ENCODE results near the gene ASB18. TPM values are rescaled to one million over a fixed set of nuclear protein-coding genes. Genes with fewer than 3 reads are reported as not detected.

Gene ASB18
- total and polyA plus RNA-seq, 2 donors (not counting 3 experiments of a cell fraction or from before 2014, with no cell fraction given): not detected

- Histone ChIP-seq H3K4me1 (ENCODE audit: control insufficient read depth, extremely low read depth, insufficient read depth, low read length) (no peaks in the 10 kb centered on the region), H4K20me1 (replicated peaks; ENCODE audit: control insufficient read depth, extremely low read depth, insufficient read depth, low read length) (no peaks in the 10 kb centered on the region), H3K27ac (ENCODE audit: insufficient read depth, low read depth, low read length) (no peak overlapping the region), H3K9me1 (replicated peaks; ENCODE audit: control insufficient read depth, extremely low read depth, insufficient read depth, low read length) (no peaks in the 10 kb centered on the region), H3K9me3 (replicated peaks; ENCODE audit: control insufficient read depth, insufficient read depth, low read length) (no peaks in the 10 kb centered on the region), H3K4me3 (replicated peaks in 1 of 3; ENCODE audit: insufficient read depth in 1 of 3, low read depth in 1 of 3, low read length in 3 of 3) (no peak overlapping the region), H3K9ac (replicated peaks; ENCODE audit: extremely low read depth, insufficient read depth, low read length) (no peak overlapping the region), H3K36me3 (ENCODE audit: control insufficient read depth in 2 of 2, extremely low read depth in 1 of 2, insufficient read depth in 2 of 2, low read length in 2 of 2) (no peaks in the 10 kb centered on the region), H2AFZ (ENCODE audit: low read depth, low read length) (no peak overlapping the region), H3K27me3 (ENCODE audit: control insufficient read depth in 2 of 2, insufficient read depth in 2 of 2, low read length in 2 of 2) (no peaks in the 10 kb centered on the region), H3K4me2 (ENCODE audit: insufficient read depth, low read length) (no peak overlapping the region), H3K79me2 (ENCODE audit: control insufficient read depth, insufficient read depth, low read length) (no peaks in the 10 kb centered on the region)
- DNase-seq (ENCODE audit: low read depth, low spot score): no peak
- TF ChIP-seq GATA2 (IDR thresholded peaks at IDR 0.05; ENCODE audit: insufficient read depth, insufficient read length, low read depth, low read length) (no peak), MYC (IDR thresholded peaks at IDR 0.05; ENCODE audit: low read depth, low read length) (no peak), MAX (IDR thresholded peaks at IDR 0.05; ENCODE audit: insufficient read depth, insufficient read length) (no peak)
- ChIA-PET POLR2A (no interaction called here), CTCF (no interaction called here)
- FAIRE-seq: no peak
- BruUV-seq (replicated peaks): no TSS peak
- intact Hi-C loops (cut with micrococcal nuclease): no loop called here
- dilution Hi-C loops (cut with MboI; ENCODE audit: extremely low pct_ligation_motif_present, low sequenced_read_pairs): no loop called here
These were observed 39.7 kb upstream of the ASB18 start for GRCh38 chr2:236303935-236304334.

GRCh38 chr2:236302555-236302954 is 38.3 kb upstream of the ASB18 start:
- no peaks in the 10 kb centered on the region for H3K9me1 ChIP-seq (replicated peaks; ENCODE audit: control insufficient read depth, extremely low read depth, insufficient read depth, low read length)
- H3K79me2 ChIP-seq (ENCODE audit: control insufficient read depth, insufficient read depth, low read length): no peaks in the 10 kb centered on the region
- H3K4me3 ChIP-seq (replicated peaks in 1 of 3; ENCODE audit: insufficient read depth in 1 of 3, low read depth in 1 of 3, low read length in 3 of 3): no peak overlapping the region
- no peaks in the 10 kb centered on the region for H3K9me3 ChIP-seq (replicated peaks; ENCODE audit: control insufficient read depth, insufficient read depth, low read length)
- H3K4me2 ChIP-seq (ENCODE audit: insufficient read depth, low read length): no peak overlapping the region
- FAIRE-seq (no peak), DNase-seq (ENCODE audit: low read depth, low spot score) (no peak)
- H3K36me3 ChIP-seq (ENCODE audit: control insufficient read depth in 2 of 2, extremely low read depth in 1 of 2, insufficient read depth in 2 of 2, low read length in 2 of 2): no peaks in the 10 kb centered on the region
- H2AFZ ChIP-seq (ENCODE audit: low read depth, low read length): no peak overlapping the region
- intact Hi-C loops (cut with micrococcal nuclease): no loop called here
- no TSS peak for BruUV-seq (replicated peaks)
- H3K27me3 ChIP-seq (ENCODE audit: control insufficient read depth in 2 of 2, insufficient read depth in 2 of 2, low read length in 2 of 2): no peaks in the 10 kb centered on the region
- ChIA-PET POLR2A (no interaction called here), CTCF (no interaction called here)
- no peaks in the 10 kb centered on the region for H3K4me1 ChIP-seq (ENCODE audit: control insufficient read depth, extremely low read depth, insufficient read depth, low read length)
- H3K27ac ChIP-seq (ENCODE audit: insufficient read depth, low read depth, low read length): no peak overlapping the region
- H3K9ac ChIP-seq (replicated peaks; ENCODE audit: extremely low read depth, insufficient read depth, low read length): no peak overlapping the region
- dilution Hi-C loops (cut with MboI; ENCODE audit: extremely low pct_ligation_motif_present, low sequenced_read_pairs): no loop called here
- TF ChIP-seq MAX (IDR thresholded peaks at IDR 0.05; ENCODE audit: insufficient read depth, insufficient read length): no peak
- TF ChIP-seq FOS (IDR thresholded peaks at IDR 0.05; ENCODE audit: borderline replicate concordance, insufficient read depth, low read length): no peak
- TF ChIP-seq GATA2 (IDR thresholded peaks at IDR 0.05; ENCODE audit: insufficient read depth, insufficient read length, low read depth, low read length): no peak
- TF ChIP-seq JUN (IDR thresholded peaks at IDR 0.05; ENCODE audit: borderline replicate concordance, insufficient read depth, insufficient read length, low read depth): no peak
- no peak for TF ChIP-seq MYC (IDR thresholded peaks at IDR 0.05; ENCODE audit: low read depth, low read length)
- TF ChIP-seq CTCF (IDR thresholded peaks at IDR 0.05; ENCODE audit: extremely low read depth in 1 of 2, insufficient read depth in 1 of 2, low read depth in 1 of 2, low read length in 2 of 2): no peak
- no peak for TF ChIP-seq POLR2AphosphoS5 (IDR thresholded peaks at IDR 0.05; ENCODE audit: insufficient read depth, low read depth, low read length)
- H4K20me1 ChIP-seq (replicated peaks; ENCODE audit: control insufficient read depth, extremely low read depth, insufficient read depth, low read length): no peaks in the 10 kb centered on the region

Data from endothelial cell of umbilical vein (primary cell).